NCI-H187 (cell line): ENCODE measurements around the gene ITSN1.
A peak's percentile ranks its signal among the peaks of the same experiment; 100 is the strongest.

Experiments
- DNase-seq, 2 experiments: peaks; one replicate each; lab custom pipeline; 2025; lab: John Stamatoyannopoulos, UW

ITSN1 gene

GRCh38 chr21:33811167-33812010 is 169.1 kb downstream of the ITSN1 start:
- no peak for DNase-seq

GRCh38 chr21:33813832-33814365 is 171.6 kb downstream of the ITSN1 start:
- no peak for DNase-seq

GRCh38 chr21:33815143-33815707 is 172.9 kb downstream of the ITSN1 start:
- DNase-seq: no peak

GRCh38 chr21:33816174-33816573 is 173.9 kb downstream of the ITSN1 start:
- no peak for DNase-seq

- no peak for DNase-seq
Measured at GRCh38 chr21:33817138-33817537, 174.8 kb downstream of the ITSN1 start.

GRCh38 chr21:33817663-33818451 is 175.6 kb downstream of the ITSN1 start:
- DNase-seq: no peak

GRCh38 chr21:33820230-33820770 is 178.0 kb downstream of the ITSN1 start:
- DNase-seq: no peak

- no peak for DNase-seq
Measured at GRCh38 chr21:33820798-33821197, 178.5 kb downstream of the ITSN1 start.

GRCh38 chr21:33821503-33822322 is 179.4 kb downstream of the ITSN1 start:
- no peak for DNase-seq

GRCh38 chr21:33824156-33824941 is 182.0 kb downstream of the ITSN1 start:
- DNase-seq: no peak

- no peak for DNase-seq
Measured at GRCh38 chr21:33825419-33825818, 183.1 kb downstream of the ITSN1 start.

GRCh38 chr21:33825915-33826314 is 183.6 kb downstream of the ITSN1 start:
- DNase-seq: no peak

- DNase-seq: no peak
Measured at GRCh38 chr21:33828083-33828482, 185.8 kb downstream of the ITSN1 start.

- no peak for DNase-seq
Measured at GRCh38 chr21:33828577-33828976, 186.3 kb downstream of the ITSN1 start.

- no peak for DNase-seq
Measured at GRCh38 chr21:33829844-33830243, 187.5 kb downstream of the ITSN1 start.

- peak in 1 of 2 experiments; percentile 25 for DNase-seq
Measured at GRCh38 chr21:33831962-33832659, 189.8 kb downstream of the ITSN1 start.

- no peak for DNase-seq
Measured at GRCh38 chr21:33834801-33835500, 192.7 kb downstream of the ITSN1 start.

- no peak for DNase-seq
Measured at GRCh38 chr21:33835920-33836319, 193.6 kb downstream of the ITSN1 start.

- DNase-seq: no peak
Measured at GRCh38 chr21:33836408-33836807, 194.1 kb downstream of the ITSN1 start.
